ENCODE measurements around the gene TLDC2. TPM values are rescaled to one million over a fixed set of nuclear protein-coding genes. Genes with fewer than 3 reads are reported as not detected.

Gene TLDC2
- total RNA-seq, 1 experiment from 2014 or later, result 0.25 TPM

Other genes with a start within 250 kb of the TLDC2 start
- not detected in 2 replicates for gene SLA2, start 229.9 kb upstream of the TLDC2 start, total RNA-seq (2014; rRNA removed; shearing (Covaris generic))
- gene NDRG3, start 130.0 kb upstream of the TLDC2 start, total RNA-seq (2014; rRNA removed; shearing (Covaris generic)), result 22.8 and 22.9 TPM in 2 replicates
- 23.6 and 28.3 TPM in 2 replicates for gene DSN1, start 102.4 kb upstream of the TLDC2 start, total RNA-seq (2014; rRNA removed; shearing (Covaris generic))
- 17.0 and 20.3 TPM in 2 replicates for gene SAMHD1, start 75.6 kb downstream of the TLDC2 start, total RNA-seq (2014; rRNA removed; shearing (Covaris generic))
- gene RBL1, start 219.9 kb downstream of the TLDC2 start, total RNA-seq (2014; rRNA removed; shearing (Covaris generic)), result 32.9 and 42.2 TPM in 2 replicates